Neural cell (in vitro differentiated cells): ENCODE results near the gene NECTIN1.

ENCODE experiments used
- EP300 ChIP-seq: fragments of 450-650 bp; conservative IDR thresholded peaks from 2 replicates; pipeline ENCODE4 v1.6.1; 2014; ENCODE audit warnings: antibody characterized with exemption, mild to moderate bottlenecking, moderate library complexity; ENCODE audit not compliant: poor library complexity, severe bottlenecking
- POLR2AphosphoS5 ChIP-seq: IDR thresholded peaks from 2 replicates; pipeline ENCODE4 v1.6.1; 2012
- RAD21 ChIP-seq: fragments of 450-650 bp; conservative IDR thresholded peaks from 2 replicates; pipeline ENCODE4 v1.6.1; 2014; ENCODE audit warnings: antibody characterized with exemption, mild to moderate bottlenecking, moderate library complexity

- TF ChIP-seq EP300 (no peak), POLR2AphosphoS5 (no peak), RAD21 (no peak)
These were observed 20.6 kb downstream of the NECTIN1 start for GRCh38 chr11:119708384-119708783.
